GM12878 (cell line): ENCODE data around the gene TMC8. TPM values are rescaled to one million over a fixed set of nuclear protein-coding genes. Genes with fewer than 3 reads are reported as not detected.

Experiments
- ATAC-seq: fragments of 200-7000 bp; cut with Tn5 transposase; 3 replicates; pipeline ENCODE4 v1.9.1; 2020; ENCODE audit warnings: mild to moderate bottlenecking, moderate library complexity
- BruUV-seq: library from RNA; stranded (reverse); fragments of 400-500 nt; replicated peaks from 2 replicates; lab custom pipeline; 2021; lab: Mats Ljungman, UMichigan
- CTCF ChIA-PET: fragments of 300-600 bp; sonication (Branson Sonifier 250); formaldehyde crosslinking; extraction: SDS; loops from one replicate; lab custom pipeline; 2021; ENCODE audit warnings: inconsistent platforms; lab: Yijun Ruan, JAX
- POLR2A ChIA-PET: fragments of 350-600 bp; formaldehyde crosslinking; extraction: SDS; loops from one replicate; lab custom pipeline; 2021; ENCODE audit warnings: inconsistent platforms; lab: Charles Lee
- RAD21 ChIA-PET: fragments of 300-600 bp; sonication (Branson Sonifier 250); formaldehyde crosslinking; loops from one replicate; lab custom pipeline; 2023; ENCODE audit warnings: antibody characterized with exemption; ENCODE audit not compliant: unreplicated experiment; lab: Charles Lee
- SMC1A ChIA-PET: fragments of 300-600 bp; sonication (Branson Sonifier 250); formaldehyde crosslinking; loops from one replicate; lab custom pipeline; 2023; ENCODE audit not compliant: unreplicated experiment, uncharacterized antibody; lab: Charles Lee
- DNase-seq: peaks from one replicate; pipeline ENCODE4 v3.0.0-alpha.2; 2011; ENCODE audit warnings: low read depth, low spot score
- FAIRE-seq: peaks from 3 replicates; lab custom pipeline; 2011; peaks lifted over from hg19 to GRCh38; lab: Jason Lieb, UNC
- H2AFZ ChIP-seq: 2 replicates; pipeline ENCODE4 v1.6.0; 2011; ENCODE audit warnings: low read depth, low read length, control low read depth; ENCODE audit not compliant: control insufficient read depth
- H3K27ac ChIP-seq: 2 replicates; pipeline ENCODE4 v1.5.1; 2011; ENCODE audit warnings: control low read depth; ENCODE audit not compliant: control insufficient read depth, insufficient read depth
- H3K27me3 ChIP-seq, 2 experiments: replicated peaks in 1 of 2; 2 replicates each; pipeline versions ENCODE4 v1.6.0 to v1.6.1; 2011; ENCODE audit warnings: low read length in 1 of 2; ENCODE audit not compliant: control insufficient read depth in 2 of 2, insufficient read depth in 2 of 2
- H3K36me3 ChIP-seq, 2 experiments: 2 replicates each; pipeline ENCODE4 v1.5.1; 2011; ENCODE audit warnings: low read length in 1 of 2; ENCODE audit not compliant: control insufficient read depth in 2 of 2, insufficient read depth in 2 of 2
- H3K4me1 ChIP-seq: 2 replicates; pipeline ENCODE4 v1.6.1; 2011; ENCODE audit warnings: mild to moderate bottlenecking, low read length, moderate library complexity, mixed read lengths; ENCODE audit not compliant: control insufficient read depth, insufficient read depth
- H3K4me2 ChIP-seq: 2 replicates; pipeline ENCODE4 v1.6.0; 2011; ENCODE audit warnings: control low read depth; ENCODE audit not compliant: control insufficient read depth, insufficient read depth
- H3K4me3 ChIP-seq: fragments of 200-600 bp; sonication (generic); 2 replicates; pipeline ENCODE4 v1.5.1; 2016
- H3K79me2 ChIP-seq: 2 replicates; pipeline ENCODE4 v1.6.0; 2011; ENCODE audit warnings: low read length; ENCODE audit not compliant: control insufficient read depth, insufficient read depth
- H3K9ac ChIP-seq: 2 replicates; pipeline ENCODE4 v1.8.0; 2011; ENCODE audit warnings: low read length, control low read depth, mixed read lengths; ENCODE audit not compliant: control insufficient read depth, insufficient read depth
- H3K9me3 ChIP-seq: replicated peaks from 3 replicates; pipeline ENCODE4 v1.5.1; 2011; ENCODE audit warnings: mild to moderate bottlenecking, low read length; ENCODE audit not compliant: control insufficient read depth, insufficient read depth
- H4K20me1 ChIP-seq: 2 replicates; pipeline ENCODE4 v1.6.0; 2011; ENCODE audit not compliant: control insufficient read depth, insufficient read depth
- ETV6 ChIP-seq, 2 experiments: fragments of 450-650 bp in 1 of 2; IDR thresholded peaks in 1 of 2; conservative IDR thresholded peaks in 1 of 2; 2 replicates each; pipeline ENCODE4 v1.6.1; 2014; ENCODE audit warnings: antibody characterized with exemption in 1 of 2, borderline replicate concordance in 1 of 2, low read depth in 1 of 2, mild to moderate bottlenecking in 1 of 2, moderate library complexity in 1 of 2
- LARP7 ChIP-seq: fragments of 450-650 bp; IDR thresholded peaks from 2 replicates; pipeline ENCODE4 v1.6.1; 2017; ENCODE audit warnings: mild to moderate bottlenecking
- NR2C2 ChIP-seq: IDR thresholded peaks from 2 replicates; pipeline ENCODE4 v1.6.1; 2011; ENCODE audit warnings: borderline replicate concordance, low read depth; ENCODE audit not compliant: control insufficient read depth, insufficient read length
- NR2F1 ChIP-seq: fragments of 450-650 bp; conservative IDR thresholded peaks from 2 replicates; pipeline ENCODE4 v1.6.1; 2017; ENCODE audit warnings: mild to moderate bottlenecking
- POLR2A ChIP-seq: IDR thresholded peaks from 2 replicates; pipeline ENCODE4 v1.6.1; 2011; ENCODE audit warnings: low read depth, mild to moderate bottlenecking, low read length
- ZNF274 ChIP-seq: IDR thresholded peaks from one replicate; pipeline ENCODE4 v1.8.0; 2011; ENCODE audit not compliant: insufficient read length, insufficient read depth
- WGBS: methylation state at CpG from one replicate; pipeline ENCODE4 v1.1.6; 2016; ENCODE audit warnings: low lambda C conversion rate; ENCODE audit not compliant: insufficient replicate concordance, insufficient coverage; ENCODE audit errors: missing lambda C conversion rate; 5-methylcytosine and 5-hydroxymethylcytosine counted together
- in situ Hi-C: fragments of 300-500 bp; cut with MboI; formaldehyde crosslinking; loops from 9 replicates; pipeline ENCODE4 v1.14.3; 2018; ENCODE audit warnings: mixed read lengths
- intact Hi-C: fragments of 100-400 bp; cut with micrococcal nuclease; formaldehyde crosslinking; loops from one replicate; pipeline ENCODE4 v1.14.2; 2022; ENCODE audit not compliant: unreplicated experiment
- polyA plus RNA-seq, 11 experiments: library from polyadenylated mRNA; depleted of rRNA in 4 of 11; unstranded in 6 of 11; stranded (reverse) in 5 of 11; fragments of >200 nt; fragmentation: Nextera tagmentation in 4 of 11; fragmentation: Illumina TruSeq in 1 of 11; extraction: Ambion mirVana in 4 of 11; extraction: Trizol in 1 of 11; gene quantifications; 1 replicate in 1 of 11; 2 replicates in 10 of 11; pipeline versions ENCODE4 v1.2.1 to v1.2.3, GENCODE V29; 2011 to 2016; ENCODE audit warnings: inconsistent platforms in 2 of 11, missing spikeins in 2 of 11, low read depth in 1 of 11
- total RNA-seq, 4 experiments: library from RNA; depleted of rRNA in 3 of 4; stranded (reverse); fragments of >200 nt in 3 of 4; fragmentation: Illumina TruSeq in 1 of 4; extraction: Trizol in 1 of 4; gene quantifications; 2 replicates each; pipeline versions ENCODE4 v1.2.1 to v1.2.3, GENCODE V29; 2013 to 2021
- TF ChIP-seq, protein P1 (sequence below), 3 experiments: IDR thresholded peaks in 2 of 3; conservative IDR thresholded peaks in 1 of 3; 2 replicates each; pipeline ENCODE4 v1.5.1; 2011; ENCODE audit warnings: low read depth in 3 of 3, low read length in 3 of 3, mild to moderate bottlenecking in 3 of 3, control low read depth in 2 of 3, moderate library complexity in 2 of 3, inconsistent platforms in 1 of 3, mixed read lengths in 1 of 3; ENCODE audit not compliant: control insufficient read depth in 2 of 3, insufficient read depth in 1 of 3; ENCODE audit errors: extremely low read depth in 1 of 3

Gene TMC8
- total and polyA plus RNA-seq, 10 of the 15 experiments (the other 5 are each of a cell fraction or from before 2014, with no cell fraction given), result 2.7 to 128 (median 40.0) TPM

DNA sequence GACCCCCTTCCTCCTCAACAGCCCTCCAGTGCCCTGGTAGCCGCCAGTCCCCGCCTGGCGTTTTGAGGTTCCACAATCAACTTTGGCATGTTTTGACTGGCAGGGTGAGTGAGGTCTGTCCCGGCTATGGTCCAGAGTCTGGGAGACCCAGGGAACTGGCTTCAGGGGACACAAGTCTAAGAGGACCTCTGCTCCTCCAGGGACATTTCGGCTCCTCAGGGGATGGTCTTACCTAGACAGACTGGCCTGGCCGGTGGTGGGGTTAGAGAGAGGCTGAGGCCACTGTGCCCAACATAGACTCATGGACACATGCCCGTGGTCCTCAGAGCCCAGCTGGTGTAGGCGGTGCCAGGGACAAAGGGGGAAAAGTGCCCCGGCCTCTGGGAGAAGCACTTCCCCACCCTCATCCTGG lies 2.2 kb downstream of the TMC8 start:
- TF ChIP-seq POLR2A (0 out of 2 replicates have a peak, but pooled peaks have one; percentile 11), NR2C2 (no peak), ETV6 (conservative IDR thresholded peaks at IDR 0.05 in 1 of 2, IDR thresholded peaks at IDR 0.05 in 1 of 2; ENCODE audit: borderline replicate concordance in 1 of 2, low read depth in 1 of 2) (no peak), ZNF274 (no peak), NR2F1 (0 out of 2 replicates have a peak, but pooled peaks have one; percentile 12), LARP7 (peak; percentile 8; the same call in 1 of the 2 replicates)
- TF ChIP-seq, protein P1, sequence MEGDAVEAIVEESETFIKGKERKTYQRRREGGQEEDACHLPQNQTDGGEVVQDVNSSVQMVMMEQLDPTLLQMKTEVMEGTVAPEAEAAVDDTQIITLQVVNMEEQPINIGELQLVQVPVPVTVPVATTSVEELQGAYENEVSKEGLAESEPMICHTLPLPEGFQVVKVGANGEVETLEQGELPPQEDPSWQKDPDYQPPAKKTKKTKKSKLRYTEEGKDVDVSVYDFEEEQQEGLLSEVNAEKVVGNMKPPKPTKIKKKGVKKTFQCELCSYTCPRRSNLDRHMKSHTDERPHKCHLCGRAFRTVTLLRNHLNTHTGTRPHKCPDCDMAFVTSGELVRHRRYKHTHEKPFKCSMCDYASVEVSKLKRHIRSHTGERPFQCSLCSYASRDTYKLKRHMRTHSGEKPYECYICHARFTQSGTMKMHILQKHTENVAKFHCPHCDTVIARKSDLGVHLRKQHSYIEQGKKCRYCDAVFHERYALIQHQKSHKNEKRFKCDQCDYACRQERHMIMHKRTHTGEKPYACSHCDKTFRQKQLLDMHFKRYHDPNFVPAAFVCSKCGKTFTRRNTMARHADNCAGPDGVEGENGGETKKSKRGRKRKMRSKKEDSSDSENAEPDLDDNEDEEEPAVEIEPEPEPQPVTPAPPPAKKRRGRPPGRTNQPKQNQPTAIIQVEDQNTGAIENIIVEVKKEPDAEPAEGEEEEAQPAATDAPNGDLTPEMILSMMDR (IDR thresholded peaks at IDR 0.05 in 2 of 3, conservative IDR thresholded peaks at IDR 0.05 in 1 of 3; ENCODE audit: control insufficient read depth in 2 of 3, extremely low read depth in 1 of 3, insufficient read depth in 1 of 3, low read depth in 3 of 3, low read length in 3 of 3), result no peak
- in situ Hi-C loops, result no loop called here
- H3K36me3 ChIP-seq, result peaks cover 13 to 16% of the 10 kb centered on the region in 2 experiments; a peak in 3 of 4 replicates
- no peaks in the 10 kb centered on the region for H4K20me1 ChIP-seq
- peak overlapping the region; percentile 93 for H3K27ac ChIP-seq
- H3K4me3 ChIP-seq, result peak overlapping the region; percentile 94
- no peaks in the 10 kb centered on the region for H3K9me3 ChIP-seq
- BruUV-seq, result no TSS peak
- SMC1A ChIA-PET, result interaction anchor here (0.9 kb wide), 1 partner anchor 19 kb away, joined by 4 read pairs; no protein-coding TSS in a partner anchor
- 36% methylated on average over 9 of the region's 9 CpGs for WGBS
- RAD21 ChIA-PET, result interaction anchor here (1.0 to 6.8 kb wide), 6 partner anchors 8 to 43 kb away, joined by 3 to 83 read pairs (median 5); no protein-coding TSS in a partner anchor
- no peak for FAIRE-seq
- no peak for DNase-seq
- H3K27me3 ChIP-seq, result no peaks in the 10 kb centered on the region
- POLR2A ChIA-PET, result interaction anchor here (0.7 to 3.7 kb wide), 5 partner anchors 11 to 44 kb away, joined by 3 to 13 read pairs (median 6); partner anchors contain the start of gene SYNGR2
- H3K4me2 ChIP-seq, result peak overlapping the region; percentile 96
- H3K79me2 ChIP-seq, result peaks cover 76% of the 10 kb centered on the region
- CTCF ChIA-PET, result interaction anchor here (1.3 to 9.5 kb wide), 4 partner anchors 6 to 42 kb away, joined by 4 to 132 read pairs (median 35); partner anchors contain the start of gene TMC6
- H3K9ac ChIP-seq, result peak overlapping the region; percentile 86
- H2AFZ ChIP-seq, result no peak overlapping the region
- intact Hi-C loops, result no loop called here
- no peak for ATAC-seq
- peaks cover 62% of the 10 kb centered on the region for H3K4me1 ChIP-seq
